Tibial nerve (tissue), 4 donors: ENCODE data around the gene PKHD1. TPM values are rescaled to one million over a fixed set of nuclear protein-coding genes. Genes with fewer than 3 reads are reported as not detected.

Experiments used
- DNase-seq, 2 donors: peaks; one replicate each; pipeline ENCODE4 v3.0.0-alpha.2; 2019; ENCODE audit warnings: low spot score in 2 of 2
- H3K27ac ChIP-seq, 4 donors: fragments of 200-600 bp; sonication (generic) in 3 of 4; one replicate each; pipeline ENCODE4 v1.5.1; 2017 to 2019; ENCODE audit warnings: mild to moderate bottlenecking in 1 of 4
- H3K27me3 ChIP-seq, 2 donors: fragments of 200-600 bp; sonication (generic) in 1 of 2; one replicate each; pipeline versions ENCODE4 v1.5.1 to v1.6.0; 2017 to 2019
- H3K36me3 ChIP-seq, 3 donors: fragments of 200-600 bp; sonication (generic); one replicate each; pipeline ENCODE4 v1.5.1; 2018 to 2019
- H3K4me1 ChIP-seq, 4 donors: fragments of 200-600 bp; sonication (generic) in 3 of 4; one replicate each; pipeline ENCODE4 v1.5.1; 2017 to 2019
- H3K4me3 ChIP-seq, 4 donors: fragments of 200-600 bp; sonication (generic) in 3 of 4; one replicate each; pipeline ENCODE4 v1.5.1; 2017 to 2019; ENCODE audit warnings: mild to moderate bottlenecking in 1 of 4, moderate library complexity in 1 of 4
- H3K9me3 ChIP-seq, 4 donors: fragments of 200-600 bp; sonication (generic) in 3 of 4; one replicate each; pipeline ENCODE4 v1.5.1; 2017 to 2019
- EP300 ChIP-seq, 2 donors: sonication (generic); formaldehyde crosslinking; IDR thresholded peaks; one replicate each; pipeline ENCODE4 v1.6.1; 2017; ENCODE audit warnings: antibody characterized with exemption in 2 of 2, mild to moderate bottlenecking in 1 of 2
- POLR2A ChIP-seq, 2 donors: fragments of 450-650 bp; IDR thresholded peaks; one replicate each; pipeline ENCODE4 v1.6.1; 2017; ENCODE audit warnings: antibody characterized with exemption in 2 of 2, mild to moderate bottlenecking in 2 of 2, moderate library complexity in 2 of 2
- WGBS, 2 donors: methylation state at CpG; one replicate each; pipeline ENCODE4 v1.1.5; 2018; 5-methylcytosine and 5-hydroxymethylcytosine counted together
- total RNA-seq, 4 donors: library from RNA; depleted of rRNA; stranded (reverse); fragments of >200 nt; gene quantifications; one replicate each; pipeline ENCODE4 v1.1.0, GENCODE V29; 2016
- TF ChIP-seq, protein P1 (sequence below), 5 experiments: fragments of 200-600 bp in 3 of 5; fragments of 450-650 bp in 2 of 5; sonication (generic) in 3 of 5; IDR thresholded peaks; one replicate each; pipeline ENCODE4 v1.5.1; 2016 to 2019; ENCODE audit warnings: antibody characterized with exemption in 5 of 5, mild to moderate bottlenecking in 3 of 5, moderate library complexity in 2 of 5

The PKHD1 gene
- total RNA-seq, 4 donors from 2014 or later = under 0.01 to 0.22 (median 0.20) TPM

DNA sequence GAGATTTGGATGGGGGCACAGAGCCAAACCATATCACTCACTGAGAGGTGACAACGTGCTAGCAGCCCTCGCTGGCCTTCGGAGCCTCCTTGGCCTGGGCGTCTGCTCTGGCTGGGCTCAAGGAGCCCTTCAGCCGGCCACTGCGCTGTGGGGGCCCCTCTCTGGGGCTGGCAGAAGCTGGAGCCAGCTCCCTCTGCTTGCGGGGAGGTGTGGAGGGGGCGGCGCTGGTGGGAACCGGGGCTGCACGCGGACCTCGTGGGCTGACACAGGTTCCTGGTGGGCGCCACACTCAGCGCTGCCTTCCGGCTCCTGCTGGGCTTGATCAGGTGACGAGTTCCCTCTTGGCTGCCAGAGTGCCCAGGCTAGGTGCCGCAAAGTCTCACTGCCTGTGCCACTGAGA, 489.2 kb downstream of the PKHD1 start:
- no peak overlapping the region for H3K4me3 ChIP-seq
- H3K27ac ChIP-seq = no peak overlapping the region
- TF ChIP-seq EP300 (IDR thresholded peaks at IDR 0.05) = no peak
- no peak for TF ChIP-seq POLR2A (IDR thresholded peaks at IDR 0.05)
- TF ChIP-seq, protein P1, sequence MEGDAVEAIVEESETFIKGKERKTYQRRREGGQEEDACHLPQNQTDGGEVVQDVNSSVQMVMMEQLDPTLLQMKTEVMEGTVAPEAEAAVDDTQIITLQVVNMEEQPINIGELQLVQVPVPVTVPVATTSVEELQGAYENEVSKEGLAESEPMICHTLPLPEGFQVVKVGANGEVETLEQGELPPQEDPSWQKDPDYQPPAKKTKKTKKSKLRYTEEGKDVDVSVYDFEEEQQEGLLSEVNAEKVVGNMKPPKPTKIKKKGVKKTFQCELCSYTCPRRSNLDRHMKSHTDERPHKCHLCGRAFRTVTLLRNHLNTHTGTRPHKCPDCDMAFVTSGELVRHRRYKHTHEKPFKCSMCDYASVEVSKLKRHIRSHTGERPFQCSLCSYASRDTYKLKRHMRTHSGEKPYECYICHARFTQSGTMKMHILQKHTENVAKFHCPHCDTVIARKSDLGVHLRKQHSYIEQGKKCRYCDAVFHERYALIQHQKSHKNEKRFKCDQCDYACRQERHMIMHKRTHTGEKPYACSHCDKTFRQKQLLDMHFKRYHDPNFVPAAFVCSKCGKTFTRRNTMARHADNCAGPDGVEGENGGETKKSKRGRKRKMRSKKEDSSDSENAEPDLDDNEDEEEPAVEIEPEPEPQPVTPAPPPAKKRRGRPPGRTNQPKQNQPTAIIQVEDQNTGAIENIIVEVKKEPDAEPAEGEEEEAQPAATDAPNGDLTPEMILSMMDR (IDR thresholded peaks at IDR 0.05) = no peak
- DNase-seq = no peak
- H3K9me3 ChIP-seq = peaks cover 0 to 16% (median 0%) of the 10 kb centered on the region in 4 donors
- no peaks in the 10 kb centered on the region for H3K27me3 ChIP-seq
- no peaks in the 10 kb centered on the region for H3K4me1 ChIP-seq
- no peaks in the 10 kb centered on the region for H3K36me3 ChIP-seq
- 89 to 95% methylated on average over 6 to 7 of the region's 18 CpGs for WGBS, 2 donors

GRCh38 chr6:51594981-51595380, 492.4 kb downstream of the PKHD1 start:
- DNase-seq = no peak
- Histone ChIP-seq H3K27me3 (no peaks in the 10 kb centered on the region), H3K27ac (no peak overlapping the region), H3K36me3 (no peaks in the 10 kb centered on the region), H3K9me3 (peaks cover 0 to 16% (median 0%) of the 10 kb centered on the region in 4 donors), H3K4me1 (no peaks in the 10 kb centered on the region), H3K4me3 (no peak overlapping the region)
- 35 to 56% methylated on average over 1 of the region's 1 CpG for WGBS, 2 donors
- TF ChIP-seq, protein P1 (IDR thresholded peaks at IDR 0.05) = no peak
- TF ChIP-seq EP300 (IDR thresholded peaks at IDR 0.05) (no peak), POLR2A (IDR thresholded peaks at IDR 0.05) (no peak)

DNA sequence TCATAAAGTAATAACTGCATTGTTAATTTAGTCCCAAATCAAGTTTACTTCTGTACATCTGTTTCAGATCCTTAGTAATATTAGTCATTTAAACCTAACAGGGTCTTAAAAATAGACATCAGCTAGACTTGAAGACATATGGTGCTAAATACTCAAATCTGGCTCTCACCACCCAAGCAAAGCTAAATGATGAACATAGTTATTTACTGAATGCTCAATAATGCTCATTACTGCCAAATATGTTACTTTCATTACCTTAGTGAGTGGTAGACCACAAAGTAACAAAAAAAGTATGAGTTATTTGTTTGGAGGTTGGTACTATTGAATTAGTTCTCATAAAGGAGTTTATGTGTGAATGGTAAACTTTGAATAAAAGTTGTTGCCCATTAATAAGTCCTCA, 502.1 kb downstream of the PKHD1 start:
- no peak for TF ChIP-seq POLR2A (IDR thresholded peaks at IDR 0.05)
- TF ChIP-seq, protein P1 (IDR thresholded peaks at IDR 0.05) = no peak
- no peak for TF ChIP-seq EP300 (IDR thresholded peaks at IDR 0.05)
- Histone ChIP-seq H3K4me1 (no peaks in the 10 kb centered on the region), H3K27ac (no peak overlapping the region), H3K9me3 (peaks cover 0 to 10% (median 0%) of the 10 kb centered on the region in 4 donors), H3K27me3 (no peaks in the 10 kb centered on the region), H3K36me3 (no peaks in the 10 kb centered on the region), H3K4me3 (no peak overlapping the region)
- DNase-seq = no peak

DNA sequence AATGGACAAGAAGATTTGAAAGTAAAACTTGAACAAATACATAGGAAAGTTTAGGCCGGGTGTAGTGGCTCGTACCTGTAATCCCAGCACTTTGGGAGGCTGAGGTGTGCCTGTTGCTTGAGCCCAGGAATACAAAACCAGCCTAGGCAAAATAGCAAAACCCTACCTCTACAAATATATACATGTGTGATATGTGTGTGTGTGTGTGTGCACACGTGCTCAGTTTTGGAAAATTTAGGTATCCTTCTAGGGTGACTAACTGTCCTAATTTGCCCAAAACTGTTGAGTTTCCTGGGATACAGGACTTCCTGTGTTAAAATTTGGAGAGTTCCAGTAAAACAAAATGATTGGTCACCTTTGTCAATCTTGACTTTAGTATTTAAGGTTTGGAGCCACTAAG, 503.2 kb downstream of the PKHD1 start:
- TF ChIP-seq POLR2A (IDR thresholded peaks at IDR 0.05) (no peak), EP300 (IDR thresholded peaks at IDR 0.05) (no peak)
- TF ChIP-seq, protein P1 (IDR thresholded peaks at IDR 0.05) = no peak
- 92 to 93% methylated on average over 3 of the region's 3 CpGs for WGBS, 2 donors

GRCh38 chr6:51578994-51579393, 508.4 kb downstream of the PKHD1 start:
- Histone ChIP-seq H3K27me3 (no peaks in the 10 kb centered on the region), H3K9me3 (peaks cover 0 to 10% (median 0%) of the 10 kb centered on the region in 4 donors), H3K4me1 (no peaks in the 10 kb centered on the region), H3K27ac (no peak overlapping the region), H3K36me3 (no peaks in the 10 kb centered on the region), H3K4me3 (no peak overlapping the region)
- DNase-seq = no peak
- TF ChIP-seq POLR2A (IDR thresholded peaks at IDR 0.05) (no peak), EP300 (IDR thresholded peaks at IDR 0.05) (no peak)
- TF ChIP-seq, protein P1 (IDR thresholded peaks at IDR 0.05) = no peak
- WGBS, 2 donors = 63 to 64% methylated on average over 5 of the region's 5 CpGs

More for the DNA sequence above, 503.2 kb downstream of the PKHD1 start:
- H3K36me3 ChIP-seq = no peaks in the 10 kb centered on the region
- H3K4me1 ChIP-seq = no peaks in the 10 kb centered on the region
- H3K4me3 ChIP-seq = no peak overlapping the region
- peaks cover 0 to 10% (median 0%) of the 10 kb centered on the region in 4 donors for H3K9me3 ChIP-seq
- DNase-seq = no peak
- no peak overlapping the region for H3K27ac ChIP-seq
- no peaks in the 10 kb centered on the region for H3K27me3 ChIP-seq
